ENCODE data around the gene FSTL5. TPM values are rescaled to one million over a fixed set of nuclear protein-coding genes. Genes with fewer than 3 reads are reported as not detected.

FSTL5 gene
- total and polyA plus RNA-seq, 2 experiments from 2014 or later, result 0.06 to 0.49 TPM

DNA sequence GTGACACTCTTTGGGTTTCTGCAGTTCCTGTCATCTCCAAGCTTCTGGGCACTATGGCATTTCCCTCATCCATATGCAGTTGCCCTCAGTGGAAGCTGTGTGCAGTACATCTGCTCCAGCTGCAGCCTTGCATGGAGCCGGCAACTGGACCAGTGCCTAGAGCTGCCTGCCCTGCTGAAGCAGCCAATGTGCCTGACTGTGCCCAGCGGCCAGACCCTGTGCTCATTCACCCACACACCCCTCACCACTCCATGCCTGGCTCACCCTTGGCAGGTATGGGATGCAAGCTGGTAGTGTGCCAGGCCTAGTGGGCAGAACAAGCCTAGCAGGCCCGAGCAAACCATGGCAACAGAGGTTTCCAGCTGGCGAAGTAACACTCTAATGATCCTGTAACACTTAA, 370.8 kb downstream of the FSTL5 start (continued):
- TF ChIP-seq EZH2 (IDR thresholded peaks at IDR 0.05; ENCODE audit: low read depth, unreplicated experiment), result no peak
- TF ChIP-seq, protein P1, sequence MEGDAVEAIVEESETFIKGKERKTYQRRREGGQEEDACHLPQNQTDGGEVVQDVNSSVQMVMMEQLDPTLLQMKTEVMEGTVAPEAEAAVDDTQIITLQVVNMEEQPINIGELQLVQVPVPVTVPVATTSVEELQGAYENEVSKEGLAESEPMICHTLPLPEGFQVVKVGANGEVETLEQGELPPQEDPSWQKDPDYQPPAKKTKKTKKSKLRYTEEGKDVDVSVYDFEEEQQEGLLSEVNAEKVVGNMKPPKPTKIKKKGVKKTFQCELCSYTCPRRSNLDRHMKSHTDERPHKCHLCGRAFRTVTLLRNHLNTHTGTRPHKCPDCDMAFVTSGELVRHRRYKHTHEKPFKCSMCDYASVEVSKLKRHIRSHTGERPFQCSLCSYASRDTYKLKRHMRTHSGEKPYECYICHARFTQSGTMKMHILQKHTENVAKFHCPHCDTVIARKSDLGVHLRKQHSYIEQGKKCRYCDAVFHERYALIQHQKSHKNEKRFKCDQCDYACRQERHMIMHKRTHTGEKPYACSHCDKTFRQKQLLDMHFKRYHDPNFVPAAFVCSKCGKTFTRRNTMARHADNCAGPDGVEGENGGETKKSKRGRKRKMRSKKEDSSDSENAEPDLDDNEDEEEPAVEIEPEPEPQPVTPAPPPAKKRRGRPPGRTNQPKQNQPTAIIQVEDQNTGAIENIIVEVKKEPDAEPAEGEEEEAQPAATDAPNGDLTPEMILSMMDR (conservative IDR thresholded peaks at IDR 0.05; ENCODE audit: low read depth in 2 of 2), result no peak
- no peak for TF ChIP-seq JUNB (IDR thresholded peaks at IDR 0.05; ENCODE audit: unreplicated experiment)
- no peak for TF ChIP-seq ZNF114 (CRISPR knock-in tag; IDR thresholded peaks at IDR 0.05)

DNA sequence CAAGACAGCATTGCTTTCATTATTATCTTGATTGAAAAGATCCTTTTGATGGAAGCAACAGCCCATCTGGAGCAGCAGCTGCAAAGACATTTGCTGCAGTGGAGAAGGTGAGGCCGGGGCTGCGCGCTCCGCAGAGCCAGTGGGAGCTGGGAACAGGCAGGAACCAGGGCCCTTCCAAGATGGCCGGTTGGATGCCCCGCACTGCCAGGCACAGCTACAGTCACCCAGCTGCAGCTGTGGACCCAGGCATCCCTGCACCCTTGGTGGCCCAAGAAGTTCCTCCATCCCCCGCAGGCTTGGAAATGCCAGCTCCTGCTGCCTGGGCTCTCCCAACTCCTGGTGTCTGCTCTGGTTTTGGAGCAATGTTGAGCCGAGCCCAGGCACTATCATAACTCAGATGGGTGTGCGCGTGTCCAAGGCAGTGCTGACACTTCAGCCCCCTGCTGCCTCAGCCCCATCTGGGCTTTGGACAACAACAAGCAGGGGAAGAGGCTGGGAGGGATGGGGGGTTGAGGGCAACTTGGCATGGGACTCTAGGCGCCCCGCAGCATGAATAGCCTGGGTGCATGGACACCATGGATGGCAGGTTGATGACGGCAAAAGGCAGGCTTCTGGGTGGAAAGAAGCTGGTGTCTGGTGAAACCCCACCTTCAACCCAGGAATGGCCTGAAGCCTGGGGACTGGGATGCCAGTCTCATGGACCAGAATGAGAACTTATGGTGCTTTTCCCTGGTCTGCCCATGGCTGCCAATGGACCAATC, 371.8 kb downstream of the FSTL5 start:
- Mint-ChIP-seq H3K27ac (no peak overlapping the region), H3K4me3 (no peak overlapping the region), H3K27me3 (ENCODE audit: insufficient read depth, low read depth, poor library complexity) (peaks cover 4% of the 10 kb centered on the region), H3K9me3 (peaks cover 20% of the 10 kb centered on the region), H3K36me3 (ENCODE audit: low read depth) (peaks cover 7% of the 10 kb centered on the region; the same call in 1 of the 3 replicates), H3K4me1 (no peaks in the 10 kb centered on the region)
- no peak for TF ChIP-seq REST (IDR thresholded peaks at IDR 0.05; ENCODE audit: unreplicated experiment)
- no peak for TF ChIP-seq ZNF114 (CRISPR knock-in tag; IDR thresholded peaks at IDR 0.05)
- no peak for TF ChIP-seq ZNF331 (CRISPR knock-in tag; IDR thresholded peaks at IDR 0.05; ENCODE audit: low read depth)
- TF ChIP-seq NANOG (IDR thresholded peaks at IDR 0.05; ENCODE audit: borderline replicate concordance), result no peak
- TF ChIP-seq, protein P1 (conservative IDR thresholded peaks at IDR 0.05; ENCODE audit: low read depth in 2 of 2), result no peak
- TF ChIP-seq POLR2AphosphoS5 (IDR thresholded peaks at IDR 0.05; ENCODE audit: low read depth), result no peak
- TF ChIP-seq CREB1 (CRISPR knock-in tag; IDR thresholded peaks at IDR 0.05; ENCODE audit: low read depth), result no peak
- no peak for TF ChIP-seq EZH2phosphoT487 (IDR thresholded peaks at IDR 0.05; ENCODE audit: unreplicated experiment)
- ATAC-seq (no peak), DNase-seq (ENCODE audit: low spot score) (no peak)
- no peaks in the 10 kb centered on the region for H3K27me3 ChIP-seq (ENCODE audit: insufficient read depth)
- H3K79me2 ChIP-seq (replicated peaks; ENCODE audit: insufficient read depth), result no peaks in the 10 kb centered on the region
- no peak overlapping the region for H3K27ac ChIP-seq (ENCODE audit: low read depth)
- no peaks in the 10 kb centered on the region for H3F3A ChIP-seq (replicated peaks; ENCODE audit: low read depth)
- no peaks in the 10 kb centered on the region for H3K4me1 ChIP-seq (ENCODE audit: insufficient read depth)
- H3K4me2 ChIP-seq, result no peak overlapping the region
- no peaks in the 10 kb centered on the region for H4K20me1 ChIP-seq (replicated peaks; ENCODE audit: insufficient read depth)
- H3K36me3 ChIP-seq (ENCODE audit: insufficient read depth), result no peaks in the 10 kb centered on the region
- H3K4me3 ChIP-seq, result no peak overlapping the region
- no peaks in the 10 kb centered on the region for H3K9me2 ChIP-seq (ENCODE audit: insufficient read depth)
- H2AFZ ChIP-seq, result no peak overlapping the region
